AG04449 (cell line): ENCODE measurements around the gene PCSK7.
"Not testable (repeated sequence)": the region's sequence is repeated elsewhere in the genome, so short reads cannot be mapped to it uniquely, and the experiment has no call there.

ENCODE experiments used
- CTCF ChIA-PET: fragments of 350-600 bp; formaldehyde crosslinking; extraction: SDS; loops from one replicate; lab custom pipeline; 2021; ENCODE audit warnings: antibody characterized with exemption; lab: Yijun Ruan, JAX
- POLR2A ChIA-PET: fragments of 400-600, 350-600 bp; formaldehyde crosslinking; extraction: SDS; loops from one replicate; lab custom pipeline; 2020; ENCODE audit warnings: antibody characterized with exemption, inconsistent platforms; lab: Yijun Ruan, JAX
- DNase-seq: peaks from one replicate; pipeline ENCODE4 v3.0.0-alpha.2; 2010; ENCODE audit warnings: low read depth, low spot score
- H3K4me3 ChIP-seq: 2 replicates; pipeline ENCODE4 v1.5.1; 2011; ENCODE audit warnings: low read depth, mild to moderate bottlenecking, control low read depth, low read length
- CTCF ChIP-seq: IDR thresholded peaks from one replicate; pipeline ENCODE4 v1.5.1; 2011; ENCODE audit warnings: mild to moderate bottlenecking, moderate library complexity, low read length, control low read depth, inconsistent platforms; ENCODE audit not compliant: insufficient read depth; ENCODE audit errors: missing control alignments

Gene PCSK7

GRCh38 chr11:117183724-117184349 is 48.0 kb downstream of the PCSK7 start:
- ChIA-PET POLR2A (interaction anchor here (0.8 to 1.5 kb wide), 2 partner anchors 13 to 15 kb away, joined by 3 to 5 read pairs; partner anchors contain the start of gene TAGLN), CTCF (interaction anchor here (1.0 to 7.9 kb wide), 3 partner anchors 12 to 43 kb away, joined by 3 to 133 read pairs (median 71); partner anchors contain the start of gene TAGLN)
- no peak for TF ChIP-seq CTCF
- H3K4me3 ChIP-seq: no peak overlapping the region
- no peak for DNase-seq

- CTCF ChIA-PET: interaction anchor here (1.0 to 7.9 kb wide), 4 partner anchors 12 to 43 kb away, joined by 3 to 133 read pairs (median 50); partner anchors contain the start of gene TAGLN
- POLR2A ChIA-PET: interaction anchor here (0.8 to 1.5 kb wide), 2 partner anchors 14 to 16 kb away, joined by 3 to 5 read pairs; partner anchors contain the start of gene TAGLN
Observed at GRCh38 chr11:117183178-117183577, 48.7 kb downstream of the PCSK7 start.

GRCh38 chr11:117182551-117182935 is 49.3 kb downstream of the PCSK7 start:
- H3K4me3 ChIP-seq: no peak overlapping the region
- DNase-seq: no peak
- ChIA-PET CTCF (interaction anchor here (0.9 to 7.9 kb wide), 7 partner anchors 12 to 44 kb away, joined by 3 to 133 read pairs (median 11); partner anchors contain the start of gene TAGLN), POLR2A (interaction anchor here (1.5 kb wide), 1 partner anchor 17 kb away, joined by 5 read pairs; the partner anchor contains the start of gene TAGLN)
- no peak for TF ChIP-seq CTCF

More at GRCh38 chr11:117183178-117183577, 48.7 kb downstream of the PCSK7 start:
- not testable (repeated sequence) for H3K4me3 ChIP-seq, DNase-seq

- DNase-seq: no peak
- ChIA-PET CTCF (interaction anchor here (0.8 to 7.9 kb wide), 11 partner anchors 7 to 50 kb away, joined by 3 to 133 read pairs (median 6); partner anchors contain the start of genes PCSK7 and TAGLN), POLR2A (interaction anchor here (1.5 to 6.0 kb wide), 2 partner anchors 17 kb away, joined by 5 to 76 read pairs; partner anchors contain the start of gene TAGLN)
- no peak overlapping the region for H3K4me3 ChIP-seq
- TF ChIP-seq CTCF: no peak
Observed at GRCh38 chr11:117181586-117182550, 50.0 kb downstream of the PCSK7 start.

- peak; percentile 90 for TF ChIP-seq CTCF
- ChIA-PET CTCF (interaction anchor here (0.7 to 7.9 kb wide), 21 partner anchors 8 to 448 kb away, joined by 3 to 133 read pairs (median 5); partner anchors contain the start of genes PCSK7, RNF214 and TAGLN), POLR2A (interaction anchor here (1.8 to 6.0 kb wide), 3 partner anchors 18 to 41 kb away, joined by 4 to 76 read pairs (median 19); partner anchors contain the start of genes PAFAH1B2 and TAGLN)
- no peak for DNase-seq
- no peak overlapping the region for H3K4me3 ChIP-seq
Observed at GRCh38 chr11:117180661-117181585, 51.0 kb downstream of the PCSK7 start.
